ENCODE data around the gene GALC. TPM values are rescaled to one million over a fixed set of nuclear protein-coding genes. Genes with fewer than 3 reads are reported as not detected.
"Not testable (repeated sequence)": the region's sequence is repeated elsewhere in the genome, so short reads cannot be mapped to it uniquely, and the experiment has no call there.

Gene GALC
- total RNA-seq, 1 donor from 2014 or later, result 33.3 TPM

- Histone ChIP-seq H3K36me3 (ENCODE audit: control insufficient read depth, insufficient read depth, low read length) (no peaks in the 10 kb centered on the region), H3K27me3 (ENCODE audit: control insufficient read depth, insufficient read depth, low read length) (no peaks in the 10 kb centered on the region), H3K4me3 (ENCODE audit: low read depth, low read length) (no peak overlapping the region)
- no peak for DNase-seq (ENCODE audit: low read depth)
- TF ChIP-seq CTCF (IDR thresholded peaks at IDR 0.05; ENCODE audit: insufficient read depth, low read length, poor library complexity, severe bottlenecking), result no peak
Observed at GRCh38 chr14:88025313-88025712, 32.3 kb upstream of the GALC start.

- not testable (repeated sequence) for DNase-seq (ENCODE audit: low read depth); H3K4me3 ChIP-seq (ENCODE audit: low read depth, low read length); H3K27me3 ChIP-seq (ENCODE audit: control insufficient read depth, insufficient read depth, low read length); H3K36me3 ChIP-seq (ENCODE audit: control insufficient read depth, insufficient read depth, low read length)
Observed at GRCh38 chr14:88024252-88025086, 31.5 kb upstream of the GALC start.

- Histone ChIP-seq H3K27me3 (ENCODE audit: control insufficient read depth, insufficient read depth, low read length) (no peaks in the 10 kb centered on the region), H3K4me3 (ENCODE audit: low read depth, low read length) (no peak overlapping the region), H3K36me3 (ENCODE audit: control insufficient read depth, insufficient read depth, low read length) (no peaks in the 10 kb centered on the region)
- DNase-seq (ENCODE audit: low read depth), result no peak
- TF ChIP-seq CTCF (IDR thresholded peaks at IDR 0.05; ENCODE audit: insufficient read depth, low read length, poor library complexity, severe bottlenecking), result no peak
Observed at GRCh38 chr14:88023658-88024187, 30.7 kb upstream of the GALC start.

- H3K27me3 ChIP-seq (ENCODE audit: control insufficient read depth, insufficient read depth, low read length), result no peaks in the 10 kb centered on the region
- no peak for DNase-seq (ENCODE audit: low read depth)
- no peaks in the 10 kb centered on the region for H3K36me3 ChIP-seq (ENCODE audit: control insufficient read depth, insufficient read depth, low read length)
- no peak for TF ChIP-seq CTCF (IDR thresholded peaks at IDR 0.05; ENCODE audit: insufficient read depth, low read length, poor library complexity, severe bottlenecking)
- no peak overlapping the region for H3K4me3 ChIP-seq (ENCODE audit: low read depth, low read length)
Observed at GRCh38 chr14:88017535-88017934, 24.6 kb upstream of the GALC start.

- no peaks in the 10 kb centered on the region for H3K27me3 ChIP-seq (ENCODE audit: control insufficient read depth, insufficient read depth, low read length)
- DNase-seq (ENCODE audit: low read depth), result no peak
Observed at GRCh38 chr14:88016768-88017167, 23.8 kb upstream of the GALC start.

More at GRCh38 chr14:88016768-88017167, 23.8 kb upstream of the GALC start:
- Histone ChIP-seq H3K36me3 (ENCODE audit: control insufficient read depth, insufficient read depth, low read length) (no peaks in the 10 kb centered on the region), H3K4me3 (ENCODE audit: low read depth, low read length) (no peak overlapping the region)
- TF ChIP-seq CTCF (IDR thresholded peaks at IDR 0.05; ENCODE audit: insufficient read depth, low read length, poor library complexity, severe bottlenecking), result no peak
